PFSK-1 (cell line): ENCODE data around the gene IQCE.

Experiments
- FOXP2 ChIP-seq: optimal IDR thresholded peaks from 2 replicates; pipeline ENCODE3; 2011; ENCODE audit warnings: borderline replicate concordance, control low read depth, inconsistent platforms; ENCODE audit not compliant: insufficient read depth; ENCODE audit errors: extremely low read length, extremely low read depth
- POLR2AphosphoS5 ChIP-seq: IDR thresholded peaks from 2 replicates; pipeline ENCODE4 v1.6.1; 2012; ENCODE audit warnings: low read depth, mild to moderate bottlenecking, control low read depth, low read length, moderate library complexity
- SIN3A ChIP-seq: IDR thresholded peaks from 2 replicates; pipeline ENCODE4 v1.6.1; 2012; ENCODE audit warnings: mild to moderate bottlenecking, low read length, moderate library complexity, borderline replicate concordance; ENCODE audit not compliant: insufficient read depth
- TAF1 ChIP-seq: IDR thresholded peaks from 2 replicates; pipeline ENCODE4 v1.6.1; 2012; ENCODE audit warnings: low read length, control low read depth, borderline replicate concordance; ENCODE audit not compliant: insufficient read depth
- TF ChIP-seq, protein P1 (sequence below), 2 experiments: IDR thresholded peaks; 2 replicates each; pipeline versions ENCODE4 v1.6.1 to v1.8.0; 2011 to 2012; ENCODE audit warnings: low read depth in 2 of 2, low read length in 2 of 2, control low read depth in 1 of 2, inconsistent platforms in 1 of 2, mild to moderate bottlenecking in 1 of 2, moderate library complexity in 1 of 2; ENCODE audit not compliant: insufficient read depth in 1 of 2

IQCE gene

DNA sequence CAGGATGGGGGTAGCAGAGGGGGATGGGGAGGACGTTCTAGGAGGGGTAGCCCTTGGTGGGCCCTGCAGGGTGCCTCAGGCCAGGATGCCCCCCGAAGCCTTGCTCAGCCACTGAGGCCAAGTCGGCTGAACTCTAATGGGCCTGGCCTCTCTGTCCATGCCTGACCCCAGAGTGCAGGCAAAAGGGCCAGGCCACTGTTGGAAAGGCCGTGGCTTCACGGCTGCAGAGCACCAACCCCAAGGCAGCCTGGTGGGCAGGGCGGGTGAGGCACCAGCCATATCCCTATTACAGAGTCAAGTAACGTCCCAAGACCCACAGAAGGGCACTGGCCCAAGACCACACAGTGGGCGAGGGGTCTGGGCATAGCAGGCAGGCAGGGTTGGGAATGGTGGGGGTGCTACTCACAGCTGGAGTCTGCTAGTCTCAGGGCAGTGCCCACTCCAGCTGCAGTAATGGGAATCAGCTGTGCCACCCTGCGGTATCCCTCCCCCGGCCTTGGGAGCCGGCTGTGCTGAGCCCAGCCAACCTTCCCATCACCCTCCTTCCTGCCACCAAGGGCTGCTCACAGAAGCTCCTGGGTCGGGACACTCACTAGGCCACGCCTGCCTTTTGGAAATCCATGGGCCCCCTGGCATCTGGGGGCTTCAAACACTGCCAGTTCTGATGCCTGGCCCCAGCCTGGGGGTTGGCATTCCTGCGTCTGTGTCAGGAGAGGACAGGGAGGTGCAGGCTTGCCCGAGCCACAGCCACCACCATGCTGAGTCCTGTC is 43.2 kb upstream of the IQCE start:
- no peak for TF ChIP-seq SIN3A

DNA sequence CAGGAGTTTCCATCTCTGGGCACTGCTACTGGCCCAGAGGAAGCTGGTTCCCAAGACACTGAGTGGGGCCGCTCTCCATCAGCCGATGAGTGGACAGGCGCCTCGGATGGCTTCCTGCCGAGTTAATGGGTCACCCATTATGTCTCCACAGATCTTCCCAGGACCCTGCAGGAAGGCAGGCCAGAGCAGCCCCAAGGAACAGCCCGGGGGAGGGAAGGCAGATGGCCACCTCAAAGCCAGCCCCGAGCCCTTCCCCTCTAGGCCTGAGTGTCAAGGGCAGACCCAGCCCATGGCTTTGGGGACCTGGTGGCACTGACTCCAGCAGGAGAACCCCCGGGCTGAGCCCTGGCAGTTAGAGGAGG is 42.6 kb upstream of the IQCE start:
- TF ChIP-seq FOXP2 = no peak
- TF ChIP-seq, protein P1, sequence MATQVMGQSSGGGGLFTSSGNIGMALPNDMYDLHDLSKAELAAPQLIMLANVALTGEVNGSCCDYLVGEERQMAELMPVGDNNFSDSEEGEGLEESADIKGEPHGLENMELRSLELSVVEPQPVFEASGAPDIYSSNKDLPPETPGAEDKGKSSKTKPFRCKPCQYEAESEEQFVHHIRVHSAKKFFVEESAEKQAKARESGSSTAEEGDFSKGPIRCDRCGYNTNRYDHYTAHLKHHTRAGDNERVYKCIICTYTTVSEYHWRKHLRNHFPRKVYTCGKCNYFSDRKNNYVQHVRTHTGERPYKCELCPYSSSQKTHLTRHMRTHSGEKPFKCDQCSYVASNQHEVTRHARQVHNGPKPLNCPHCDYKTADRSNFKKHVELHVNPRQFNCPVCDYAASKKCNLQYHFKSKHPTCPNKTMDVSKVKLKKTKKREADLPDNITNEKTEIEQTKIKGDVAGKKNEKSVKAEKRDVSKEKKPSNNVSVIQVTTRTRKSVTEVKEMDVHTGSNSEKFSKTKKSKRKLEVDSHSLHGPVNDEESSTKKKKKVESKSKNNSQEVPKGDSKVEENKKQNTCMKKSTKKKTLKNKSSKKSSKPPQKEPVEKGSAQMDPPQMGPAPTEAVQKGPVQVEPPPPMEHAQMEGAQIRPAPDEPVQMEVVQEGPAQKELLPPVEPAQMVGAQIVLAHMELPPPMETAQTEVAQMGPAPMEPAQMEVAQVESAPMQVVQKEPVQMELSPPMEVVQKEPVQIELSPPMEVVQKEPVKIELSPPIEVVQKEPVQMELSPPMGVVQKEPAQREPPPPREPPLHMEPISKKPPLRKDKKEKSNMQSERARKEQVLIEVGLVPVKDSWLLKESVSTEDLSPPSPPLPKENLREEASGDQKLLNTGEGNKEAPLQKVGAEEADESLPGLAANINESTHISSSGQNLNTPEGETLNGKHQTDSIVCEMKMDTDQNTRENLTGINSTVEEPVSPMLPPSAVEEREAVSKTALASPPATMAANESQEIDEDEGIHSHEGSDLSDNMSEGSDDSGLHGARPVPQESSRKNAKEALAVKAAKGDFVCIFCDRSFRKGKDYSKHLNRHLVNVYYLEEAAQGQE (IDR thresholded peaks at IDR 0.05; ENCODE audit: insufficient read depth in 1 of 2, low read depth in 2 of 2, low read length in 2 of 2) = no peak
- no peak for TF ChIP-seq SIN3A
- TF ChIP-seq TAF1 = no peak
- no peak for TF ChIP-seq POLR2AphosphoS5

DNA sequence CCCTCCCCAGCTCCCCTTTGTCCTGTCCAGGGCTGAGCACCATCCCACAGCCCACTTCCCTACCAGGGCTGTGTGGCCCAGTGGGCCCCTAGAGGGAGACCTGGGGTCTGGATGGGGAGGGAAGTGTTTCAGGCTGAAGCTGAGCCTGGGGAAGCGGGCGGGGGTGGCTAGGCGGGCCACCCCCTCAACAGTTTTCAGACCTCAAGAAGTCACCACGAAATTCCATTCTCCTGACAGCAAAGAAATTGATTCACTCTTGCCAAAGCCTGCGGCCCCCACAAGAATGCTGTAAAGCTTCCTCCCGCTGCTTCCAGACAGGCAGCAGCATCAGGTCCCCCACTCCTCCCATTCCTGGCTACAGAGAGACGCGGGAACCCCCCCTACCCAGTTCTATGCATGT is 41.8 kb upstream of the IQCE start:
- TF ChIP-seq TAF1 (no peak), POLR2AphosphoS5 (no peak), FOXP2 (no peak)
- TF ChIP-seq, protein P1 (IDR thresholded peaks at IDR 0.05; ENCODE audit: insufficient read depth in 1 of 2, low read depth in 2 of 2, low read length in 2 of 2) = no peak

DNA sequence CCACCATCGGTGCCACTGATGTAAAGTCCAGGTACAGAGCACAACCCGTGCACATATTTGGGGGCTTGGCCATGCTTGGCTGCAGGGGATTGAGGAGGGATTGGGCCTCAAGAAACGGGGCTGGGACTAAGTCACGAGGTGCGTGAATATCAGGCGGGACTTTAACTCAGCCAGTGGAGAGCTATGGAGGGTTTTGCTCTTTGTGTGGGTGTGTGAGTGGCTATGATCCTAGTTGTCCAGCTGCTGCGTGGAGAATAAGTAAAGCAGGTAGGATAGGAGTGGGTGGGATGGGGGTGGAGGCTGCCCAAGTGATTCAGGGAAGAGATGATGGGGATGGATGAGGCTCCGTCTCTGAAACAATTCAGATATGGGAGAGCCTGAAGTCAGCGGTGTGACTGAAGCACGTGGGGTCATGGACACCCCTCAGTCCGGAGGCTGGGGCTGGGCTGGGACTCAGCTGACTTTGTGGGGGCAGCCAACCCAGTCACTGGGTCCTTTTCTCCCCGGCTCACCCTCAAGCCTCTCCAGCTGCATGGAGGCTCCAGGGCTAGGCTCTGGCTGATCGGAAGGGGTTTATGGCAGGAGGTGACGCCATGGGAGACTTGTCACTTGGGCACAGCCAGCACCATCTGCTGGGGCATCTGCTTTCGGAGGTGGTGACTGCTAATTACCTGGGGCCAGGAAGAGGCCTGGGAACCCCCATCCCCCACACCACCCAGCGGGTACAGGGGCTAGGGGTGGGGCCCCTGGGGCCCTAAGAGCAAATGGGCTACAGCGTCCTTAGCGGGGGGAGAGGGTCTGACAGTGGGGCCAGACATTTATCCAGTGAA is 40.9 kb upstream of the IQCE start:
- TF ChIP-seq SIN3A (no peak), TAF1 (no peak), FOXP2 (no peak), POLR2AphosphoS5 (no peak)
- TF ChIP-seq, protein P1 (IDR thresholded peaks at IDR 0.05; ENCODE audit: insufficient read depth in 1 of 2, low read depth in 2 of 2, low read length in 2 of 2) = no peak

GRCh38 chr7:2518737-2519118 is 40.1 kb upstream of the IQCE start:
- TF ChIP-seq SIN3A (no peak), TAF1 (no peak), FOXP2 (no peak), POLR2AphosphoS5 (no peak)
- TF ChIP-seq, protein P1 (IDR thresholded peaks at IDR 0.05; ENCODE audit: insufficient read depth in 1 of 2, low read depth in 2 of 2, low read length in 2 of 2) = no peak
